A673 (cell line): Measurements from ENCODE around the gene UBFD1. TPM values are rescaled to one million over a fixed set of nuclear protein-coding genes. Genes with fewer than 3 reads are reported as not detected.

Experiments used
- BruUV-seq: library from RNA; stranded (reverse); fragments of 400-500 nt; replicated peaks from 2 replicates; lab custom pipeline; 2021; lab: Mats Ljungman, UMichigan
- CTCF ChIA-PET: fragments of 300-600 bp; sonication (Branson Sonifier 250); formaldehyde crosslinking; loops from one replicate; lab custom pipeline; 2022; ENCODE audit warnings: antibody characterized with exemption; lab: Charles Lee
- POLR2A ChIA-PET: fragments of 300-600 bp; sonication (Branson Sonifier 250); formaldehyde crosslinking; loops from one replicate; lab custom pipeline; 2022; ENCODE audit warnings: antibody characterized with exemption; ENCODE audit not compliant: low non-redundant PET; lab: Charles Lee
- DNase-seq: peaks from one replicate; pipeline ENCODE4 v3.0.0-alpha.2; 2015; ENCODE audit warnings: low spot score
- H3K27ac ChIP-seq: fragments of 200-600 bp; sonication (generic); 2 replicates; pipeline ENCODE4 v1.5.1; 2016; ENCODE audit warnings: mixed run types, low read depth, mild to moderate bottlenecking, mixed read lengths, antibody characterized with exemption, low read length; ENCODE audit not compliant: poor library complexity, severe bottlenecking
- H3K27me3 ChIP-seq: fragments of 200-600 bp; sonication (generic); replicated peaks from 2 replicates; pipeline ENCODE4 v1.6.1; 2017; ENCODE audit warnings: mixed run types, low read depth, mild to moderate bottlenecking, mixed read lengths, antibody characterized with exemption, low read length; ENCODE audit not compliant: insufficient read depth, poor library complexity
- H3K36me3 ChIP-seq: fragments of 200-600 bp; sonication (generic); 2 replicates; pipeline ENCODE4 v1.6.1; 2016; ENCODE audit warnings: mixed run types, mild to moderate bottlenecking, mixed read lengths, antibody characterized with exemption, low read length; ENCODE audit not compliant: insufficient read depth, poor library complexity, severe bottlenecking
- H3K4me1 ChIP-seq: fragments of 200-600 bp; sonication (generic); 2 replicates; pipeline ENCODE4 v1.6.1; 2017; ENCODE audit warnings: mixed run types, mild to moderate bottlenecking, mixed read lengths, antibody characterized with exemption, low read length; ENCODE audit not compliant: insufficient read depth, poor library complexity, severe bottlenecking
- H3K4me3 ChIP-seq: fragments of 200-600 bp; sonication (generic); 2 replicates; pipeline ENCODE4 v1.5.1; 2016; ENCODE audit warnings: low read depth, mixed run types, mild to moderate bottlenecking, mixed read lengths, low read length; ENCODE audit not compliant: poor library complexity, severe bottlenecking
- H3K9me3 ChIP-seq: fragments of 200-600 bp; sonication (generic); 2 replicates; pipeline ENCODE4 v1.6.1; 2016; ENCODE audit warnings: mixed run types, low read depth, mild to moderate bottlenecking, mixed read lengths, antibody characterized with exemption, low read length; ENCODE audit not compliant: poor library complexity, severe bottlenecking
- CTCF ChIP-seq: fragments of 300-800, 200-600 bp; sonication (generic); conservative IDR thresholded peaks from 2 replicates; pipeline ENCODE4 v1.5.1; 2017; ENCODE audit warnings: low read depth, mild to moderate bottlenecking, antibody characterized with exemption, low read length, moderate library complexity, mixed read lengths
- EZH2 ChIP-seq: fragments of 200-600 bp; sonication (generic); IDR thresholded peaks from 2 replicates; pipeline ENCODE4 v1.6.1; 2017; ENCODE audit warnings: borderline replicate concordance, low read depth, mild to moderate bottlenecking, mixed read lengths, antibody characterized with exemption, low read length; ENCODE audit not compliant: poor library complexity, severe bottlenecking
- intact Hi-C: fragments of 100-400 bp; cut with micrococcal nuclease; formaldehyde crosslinking; loops from one replicate; pipeline ENCODE4 v1.10.0; 2022; ENCODE audit not compliant: unreplicated experiment
- total RNA-seq: library from RNA; stranded (reverse); gene quantifications from 2 replicates; pipeline ENCODE4 v1.2.3, GENCODE V29; 2021

UBFD1 gene
- total RNA-seq, 1 experiment from 2014 or later = 121 TPM

- intact Hi-C loops = no loop called here
- no TSS peak for BruUV-seq
- ChIA-PET CTCF (interaction anchor here (0.6 kb wide), 1 partner anchor 37 kb away, joined by 7 read pairs; no protein-coding TSS in a partner anchor), POLR2A (no interaction called here)
- no peak overlapping the region for H3K27ac ChIP-seq
- H3K27me3 ChIP-seq = no peaks in the 10 kb centered on the region
- no peaks in the 10 kb centered on the region for H3K9me3 ChIP-seq
- H3K4me3 ChIP-seq = no peak overlapping the region
- TF ChIP-seq EZH2 = no peak
- no peak for TF ChIP-seq CTCF
- H3K4me1 ChIP-seq = no peaks in the 10 kb centered on the region
- DNase-seq = no peak
- peaks cover 40% of the 10 kb centered on the region for H3K36me3 ChIP-seq
Measured at GRCh38 chr16:23575834-23576233, 18.3 kb downstream of the UBFD1 start.

- peaks cover 39% of the 10 kb centered on the region for H3K36me3 ChIP-seq
- H3K4me1 ChIP-seq = no peaks in the 10 kb centered on the region
- no TSS peak for BruUV-seq
- H3K27me3 ChIP-seq = no peaks in the 10 kb centered on the region
- intact Hi-C loops = no loop called here
- H3K27ac ChIP-seq = no peak overlapping the region
- no peak for DNase-seq
- ChIA-PET CTCF (no interaction called here), POLR2A (no interaction called here)
- H3K9me3 ChIP-seq = no peaks in the 10 kb centered on the region
- H3K4me3 ChIP-seq = no peak overlapping the region
- TF ChIP-seq CTCF (no peak), EZH2 (no peak)
Measured at GRCh38 chr16:23577493-23577892, 20.0 kb downstream of the UBFD1 start.

GRCh38 chr16:23578101-23578830 is 20.7 kb downstream of the UBFD1 start:
- peak overlapping the region; percentile 48 for H3K27ac ChIP-seq
- H3K27me3 ChIP-seq = no peaks in the 10 kb centered on the region
- TF ChIP-seq EZH2 (no peak), CTCF (no peak)
- TSS peak; percentile 14 for BruUV-seq
- DNase-seq = no peak
- POLR2A ChIA-PET = no interaction called here
- no peak overlapping the region for H3K4me3 ChIP-seq
- CTCF ChIA-PET = no interaction called here
- intact Hi-C loops = no loop called here
- H3K9me3 ChIP-seq = no peaks in the 10 kb centered on the region
- H3K4me1 ChIP-seq = no peaks in the 10 kb centered on the region
- peaks cover 38% of the 10 kb centered on the region for H3K36me3 ChIP-seq
